GM21737 (cell line): Measurements from ENCODE around the gene MARK3.

ENCODE experiments used
- ATAC-seq: cut with Tn5 transposase; IDR thresholded peaks from one replicate; pipeline ENCODE4 v1.9.1; 2021; ENCODE audit warnings: mild to moderate bottlenecking, moderate library complexity; ENCODE audit not compliant: unreplicated experiment

MARK3 gene

GRCh38 chr14:103362780-103363179 is 22.4 kb upstream of the MARK3 start:
- ATAC-seq: no peak

DNA sequence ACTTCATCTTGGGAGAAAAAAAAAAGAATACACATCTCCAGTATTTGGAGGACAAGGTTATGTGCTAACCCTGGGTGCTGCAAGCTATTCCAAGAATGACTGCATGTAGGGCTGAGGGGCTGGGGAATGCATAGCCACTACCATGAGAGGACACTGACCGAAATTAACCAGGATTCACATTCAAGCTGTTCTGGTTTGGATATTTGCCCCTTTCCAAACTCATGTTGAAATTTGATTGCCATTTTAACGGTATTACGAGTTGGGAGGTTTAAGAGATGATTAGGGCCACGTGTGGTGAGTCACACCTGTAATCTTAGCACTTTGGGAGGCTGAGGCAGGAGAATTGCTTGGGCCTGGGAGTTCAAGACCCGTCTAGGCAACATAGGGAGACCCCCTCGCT is 18.5 kb upstream of the MARK3 start:
- no peak for ATAC-seq

DNA sequence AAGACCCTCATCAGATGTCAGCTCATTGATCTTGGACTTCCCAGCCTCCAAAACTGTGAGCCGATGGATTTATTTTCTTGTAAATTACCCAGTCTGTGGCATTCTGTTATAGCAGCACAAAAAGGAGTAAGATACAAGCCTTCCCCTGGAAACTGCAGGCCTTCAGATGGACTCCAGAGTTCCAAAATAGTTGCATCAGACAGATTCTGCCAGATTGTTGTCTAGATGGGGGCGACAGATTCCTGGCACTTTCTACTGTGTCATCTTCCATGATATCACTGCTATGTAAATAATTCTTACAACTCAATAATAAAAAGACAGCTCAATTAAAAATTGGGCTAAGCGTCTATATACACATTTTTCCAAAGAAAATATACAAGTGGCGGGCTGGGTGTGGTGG is 17.2 kb upstream of the MARK3 start:
- no peak for ATAC-seq

DNA sequence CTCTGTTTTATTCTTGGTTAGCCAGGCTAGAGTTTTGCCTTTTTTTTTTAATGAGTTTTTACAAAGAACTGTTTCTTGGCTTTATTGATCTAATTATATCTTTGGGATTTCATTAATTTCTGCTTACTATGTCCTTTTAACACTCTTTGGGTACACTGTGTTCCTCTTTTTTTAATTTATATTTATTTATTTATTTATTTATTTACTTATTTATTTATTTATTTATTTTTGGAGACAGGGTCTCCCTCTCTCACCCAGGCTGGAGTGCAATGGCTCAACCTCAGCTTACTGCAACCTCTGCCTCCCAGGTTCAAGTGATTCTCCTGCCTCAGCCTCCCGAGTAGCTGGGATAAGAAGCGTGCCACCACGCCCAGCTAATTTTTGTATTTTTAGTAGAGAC is 15.1 kb upstream of the MARK3 start:
- no peak for ATAC-seq

DNA sequence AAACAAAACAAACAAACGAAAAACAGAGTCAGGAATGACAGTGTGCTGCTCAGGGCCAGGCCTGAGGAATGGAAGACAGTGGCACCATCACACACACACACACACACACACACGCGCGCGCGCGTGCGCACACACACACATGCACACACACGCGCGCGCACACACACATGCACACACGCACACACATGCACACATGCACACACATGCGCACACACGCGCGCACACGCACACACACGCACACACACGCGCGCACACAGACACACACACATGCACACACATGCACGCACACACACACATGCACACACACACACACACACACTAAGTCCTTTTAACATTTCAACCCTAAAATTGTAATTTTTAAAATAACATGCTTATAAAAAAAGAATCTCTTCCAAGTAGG is 13.2 kb upstream of the MARK3 start:
- ATAC-seq: no peak

DNA sequence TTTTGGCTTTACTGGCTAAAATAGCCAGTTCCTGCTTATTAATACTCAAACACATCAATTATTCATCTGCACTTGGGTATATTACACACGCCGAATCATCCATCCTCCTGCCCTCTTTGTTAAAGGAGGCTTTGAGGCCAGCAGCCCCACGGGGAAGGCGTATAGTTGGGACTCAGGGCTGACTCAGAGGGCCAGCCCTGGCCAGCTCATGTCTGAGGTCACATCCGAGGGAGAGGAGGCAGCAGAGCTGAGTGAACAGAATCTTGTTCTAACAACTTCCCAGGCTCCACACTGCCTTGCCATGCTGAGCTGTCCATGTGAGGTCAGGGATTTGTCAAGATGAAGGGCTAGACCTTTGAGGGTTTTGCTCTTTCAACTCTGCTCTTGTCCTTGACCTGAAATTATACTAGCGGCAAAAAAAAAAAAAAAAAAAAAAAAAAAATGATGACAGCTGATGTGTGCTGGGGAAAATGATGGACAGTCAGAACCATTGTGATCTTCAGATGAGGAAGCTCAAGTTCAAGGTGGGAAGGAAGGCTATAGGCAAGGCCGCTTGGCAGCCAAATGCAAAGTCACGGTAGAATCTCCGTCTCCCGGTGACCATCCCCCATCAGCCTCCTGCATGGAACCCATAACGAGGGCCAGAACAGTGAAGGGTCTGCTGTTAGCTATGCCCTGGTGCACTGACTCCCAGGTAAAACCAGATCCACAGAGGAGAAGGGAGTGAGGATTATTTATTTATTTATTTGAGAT is 12.5 kb upstream of the MARK3 start:
- no peak for ATAC-seq

DNA sequence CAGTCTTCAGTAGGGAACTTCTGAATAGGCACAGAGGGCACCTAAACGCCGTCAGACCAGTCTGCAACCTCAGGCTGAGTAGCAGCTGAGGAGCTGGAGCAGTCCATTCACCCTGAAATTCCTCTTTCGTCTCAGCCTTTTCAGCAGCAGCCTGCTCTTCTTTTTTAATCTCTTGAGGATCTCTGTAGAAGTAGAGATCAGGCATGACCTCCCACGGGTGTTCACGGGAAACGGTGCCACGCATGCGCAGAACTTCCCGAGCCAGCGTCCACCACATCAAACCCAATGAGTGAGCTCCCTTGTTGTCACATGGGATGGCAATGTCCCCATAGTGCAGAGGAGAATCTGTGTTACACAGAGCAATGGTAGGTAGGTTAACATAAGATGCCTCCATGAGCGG is 11.1 kb upstream of the MARK3 start:
- no peak for ATAC-seq

DNA sequence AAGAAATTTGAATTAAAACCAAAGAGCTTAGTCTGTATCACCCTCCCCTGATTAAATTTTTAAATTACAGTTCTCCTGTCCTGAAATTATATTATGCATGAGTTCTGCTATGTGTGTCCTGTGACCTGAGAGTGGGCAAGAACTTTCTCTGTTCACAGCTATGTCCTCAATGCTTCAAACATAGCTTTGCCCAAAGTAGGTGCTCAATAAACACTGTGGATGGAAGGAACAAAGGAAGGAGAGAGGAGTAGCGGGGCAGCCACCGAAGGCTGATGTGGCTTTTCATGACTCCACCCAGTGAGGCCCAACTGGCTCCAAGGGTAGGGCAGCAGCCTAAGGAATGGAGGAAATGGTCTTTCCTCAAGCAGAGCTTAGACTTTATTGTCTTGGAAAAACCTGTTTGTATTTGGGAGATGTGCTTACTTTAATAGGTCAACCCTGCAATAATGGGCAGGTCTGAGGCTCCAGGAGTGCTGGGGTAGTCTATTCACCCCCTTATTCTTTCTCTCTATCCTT is 7.6 kb upstream of the MARK3 start:
- ATAC-seq: no peak

GRCh38 chr14:103378038-103378854 is 7.0 kb upstream of the MARK3 start:
- ATAC-seq: no peak

GRCh38 chr14:103380719-103381377 is 4.4 kb upstream of the MARK3 start:
- no peak for ATAC-seq

GRCh38 chr14:103382376-103382775 is 2.8 kb upstream of the MARK3 start:
- ATAC-seq: no peak

GRCh38 chr14:103384450-103385151 is 614 bp upstream of the MARK3 start:
- peak; percentile 8 for ATAC-seq

GRCh38 chr14:103385929-103386712 is 906 bp downstream of the MARK3 start:
- ATAC-seq: peak; percentile 11

DNA sequence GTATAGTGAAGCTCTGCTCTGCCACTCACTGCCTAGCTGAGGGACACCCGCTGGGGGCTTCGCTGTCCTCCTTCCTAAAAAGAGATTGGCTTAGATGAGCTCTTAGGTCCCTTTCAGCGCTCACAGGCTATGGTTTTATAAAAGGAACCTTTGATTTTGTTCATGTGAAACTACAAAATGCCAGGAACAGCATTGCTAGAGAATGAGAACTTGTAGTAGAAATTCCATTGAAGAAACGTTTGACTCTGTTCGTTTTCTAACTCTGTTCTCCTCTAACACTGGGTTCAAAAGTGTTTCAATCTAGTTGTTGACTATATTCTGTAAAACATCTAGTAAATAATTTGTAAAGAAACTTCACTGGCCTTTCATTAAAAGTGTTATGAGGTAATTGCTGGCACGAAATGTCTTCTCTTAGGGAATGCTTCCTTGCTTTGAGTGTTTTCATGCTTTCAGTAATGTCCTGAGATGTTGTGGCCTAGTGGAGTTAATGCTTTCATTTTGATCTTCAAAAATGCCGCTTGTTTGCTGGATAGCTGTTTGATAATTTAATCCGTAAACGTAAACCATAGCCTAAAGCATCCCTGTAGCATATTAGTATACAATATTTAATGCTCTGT is 1.6 kb downstream of the MARK3 start:
- no peak for ATAC-seq

GRCh38 chr14:103388664-103389063 is 3.4 kb downstream of the MARK3 start:
- ATAC-seq: no peak

DNA sequence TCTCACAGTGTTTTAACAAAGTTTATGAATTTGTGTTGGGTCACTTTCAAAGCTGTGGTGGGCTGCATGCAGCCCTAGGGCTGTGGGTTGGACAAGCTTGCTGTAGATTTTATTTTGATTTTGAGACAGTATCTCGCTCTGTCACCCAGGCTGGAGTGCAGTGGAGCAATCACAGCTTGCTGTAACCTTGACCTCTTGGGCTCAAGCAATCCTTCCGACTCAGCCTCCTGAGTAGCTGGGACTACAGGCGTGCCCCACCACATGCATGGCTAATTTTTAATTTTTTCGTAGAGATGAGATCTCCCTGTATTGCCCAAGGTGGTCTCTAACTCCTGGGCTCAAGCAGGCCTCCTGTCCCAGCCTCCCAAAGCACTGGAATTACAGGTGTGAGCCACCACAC is 5.4 kb downstream of the MARK3 start:
- no peak for ATAC-seq

DNA sequence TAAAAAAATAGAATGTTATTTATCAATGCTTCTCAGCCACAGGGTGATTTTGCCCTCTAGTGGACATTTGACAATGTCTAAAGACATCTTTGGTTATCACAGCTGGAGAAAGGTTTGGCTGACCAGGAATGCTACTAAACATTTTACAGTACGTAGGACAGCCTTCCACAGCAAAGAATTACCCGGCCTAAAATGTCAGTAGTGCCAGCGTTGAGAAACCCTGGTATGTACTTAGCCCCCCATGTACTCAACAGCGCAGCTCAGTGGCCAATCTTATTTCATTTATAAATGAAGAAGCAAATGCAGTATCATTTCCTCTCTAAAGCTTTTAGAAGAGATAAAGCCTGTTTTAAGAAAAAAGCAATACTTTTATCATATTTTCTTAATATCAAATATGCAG is 5.8 kb downstream of the MARK3 start:
- no peak for ATAC-seq

GRCh38 chr14:103392106-103392505 is 6.9 kb downstream of the MARK3 start:
- ATAC-seq: no peak

DNA sequence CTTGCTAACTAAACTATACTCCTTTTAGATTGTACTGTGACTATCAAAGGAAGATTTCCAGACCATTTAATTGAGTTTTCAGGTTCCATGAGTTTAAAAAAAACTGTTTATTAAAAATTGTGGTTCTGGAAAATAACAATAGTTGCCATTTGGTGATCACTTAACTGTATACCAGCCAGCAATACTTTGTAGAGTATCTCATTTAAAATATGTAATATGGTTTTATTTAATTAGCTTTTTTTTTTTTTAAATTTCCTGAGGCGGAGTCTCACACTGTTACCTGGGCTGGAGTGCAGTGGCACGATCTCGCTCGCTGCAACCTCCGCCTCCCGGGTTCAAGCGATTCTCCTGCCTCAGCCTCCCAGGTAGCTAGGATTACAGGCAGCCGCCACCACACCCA is 7.4 kb downstream of the MARK3 start:
- ATAC-seq: no peak

- ATAC-seq: no peak
Measured at GRCh38 chr14:103393070-103393469, 7.9 kb downstream of the MARK3 start.
